HG02840 (cell line): Measurements from ENCODE around the gene CFAP46.

ENCODE experiments used
- ATAC-seq: cut with Tn5 transposase; IDR thresholded peaks from one replicate; pipeline ENCODE4 v1.9.1; 2021; ENCODE audit warnings: mild to moderate bottlenecking, moderate library complexity, moderate number of reproducible peaks; ENCODE audit not compliant: unreplicated experiment, low FRiP score

Gene CFAP46

DNA sequence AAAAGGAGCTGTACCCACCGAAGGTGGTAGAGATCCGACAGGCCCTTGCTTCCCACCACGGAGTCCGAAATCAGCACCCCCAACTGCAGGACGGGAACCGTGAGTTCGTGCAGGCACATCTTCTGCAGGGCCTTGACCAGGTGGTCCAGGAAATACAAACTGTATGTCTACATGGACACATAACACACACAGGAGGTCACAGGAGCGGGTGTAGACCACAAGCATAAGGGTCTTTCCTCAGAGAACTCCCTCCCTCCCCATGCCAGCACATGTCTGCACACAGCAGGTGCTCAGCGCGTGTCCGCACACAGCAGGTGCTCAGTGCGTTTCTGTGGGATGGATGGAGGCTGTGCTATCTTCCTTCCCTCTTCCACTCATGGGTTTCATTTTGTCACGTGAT, 69.7 kb downstream of the CFAP46 start:
- ATAC-seq = no peak

DNA sequence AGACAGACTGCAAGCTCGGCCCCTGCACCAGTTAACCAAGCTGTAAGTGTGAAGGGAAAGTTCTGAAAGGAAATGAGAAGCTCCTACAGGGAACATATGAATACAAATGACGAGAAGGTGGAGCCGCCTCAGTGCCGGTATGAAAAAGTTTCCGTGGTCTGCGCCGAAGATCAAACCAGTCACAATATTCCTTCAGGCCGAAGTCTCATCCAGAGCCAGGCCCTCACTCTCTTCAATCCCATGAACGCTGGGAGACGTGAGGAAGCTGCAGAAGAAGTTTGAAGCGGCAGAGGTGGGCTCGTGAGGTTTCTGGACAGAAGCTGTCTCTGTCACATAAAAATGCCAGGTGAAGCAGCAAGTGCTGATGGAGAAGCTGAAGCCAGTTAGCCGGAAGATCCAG, 71.9 kb downstream of the CFAP46 start:
- ATAC-seq = no peak

DNA sequence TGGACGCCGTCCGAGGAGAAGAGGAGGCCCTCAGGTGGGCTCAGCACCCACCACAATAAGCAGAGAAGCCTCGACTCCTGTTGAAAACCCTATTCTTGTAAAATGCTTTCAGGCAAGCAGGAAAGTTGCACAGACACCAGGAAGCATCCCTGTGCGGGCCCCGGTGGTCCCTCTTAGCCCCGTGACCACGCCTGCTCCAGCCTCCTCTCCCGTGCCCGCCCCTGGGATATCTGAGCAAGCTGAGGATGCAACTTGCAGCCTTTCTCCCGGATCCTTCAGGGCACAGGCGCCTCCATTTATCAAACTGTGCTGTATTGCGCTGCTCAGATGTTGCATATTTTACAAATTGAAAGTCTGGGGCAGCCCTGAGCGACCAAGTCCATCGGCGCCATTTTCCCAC, 72.7 kb downstream of the CFAP46 start:
- no peak for ATAC-seq

DNA sequence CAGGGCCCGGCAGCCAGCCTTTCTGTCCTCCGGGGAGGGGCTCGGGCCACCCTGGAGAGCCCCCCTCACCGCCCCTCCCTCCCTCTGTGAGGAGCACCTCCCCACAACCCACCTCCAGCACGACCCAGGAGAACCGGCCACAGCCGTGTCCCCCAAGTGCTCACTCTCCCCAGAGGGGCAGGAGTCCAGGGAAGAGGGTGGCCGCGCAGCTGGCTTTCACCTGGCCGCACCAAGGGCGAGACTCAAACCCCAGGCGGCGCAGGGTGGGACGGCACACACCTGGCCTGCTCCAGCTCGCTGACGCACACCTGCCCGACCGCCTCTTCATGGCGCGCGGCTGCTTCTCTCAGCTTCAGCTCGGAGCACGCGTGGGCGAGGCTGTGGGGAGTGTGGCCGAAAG, 73.4 kb downstream of the CFAP46 start:
- no peak for ATAC-seq

DNA sequence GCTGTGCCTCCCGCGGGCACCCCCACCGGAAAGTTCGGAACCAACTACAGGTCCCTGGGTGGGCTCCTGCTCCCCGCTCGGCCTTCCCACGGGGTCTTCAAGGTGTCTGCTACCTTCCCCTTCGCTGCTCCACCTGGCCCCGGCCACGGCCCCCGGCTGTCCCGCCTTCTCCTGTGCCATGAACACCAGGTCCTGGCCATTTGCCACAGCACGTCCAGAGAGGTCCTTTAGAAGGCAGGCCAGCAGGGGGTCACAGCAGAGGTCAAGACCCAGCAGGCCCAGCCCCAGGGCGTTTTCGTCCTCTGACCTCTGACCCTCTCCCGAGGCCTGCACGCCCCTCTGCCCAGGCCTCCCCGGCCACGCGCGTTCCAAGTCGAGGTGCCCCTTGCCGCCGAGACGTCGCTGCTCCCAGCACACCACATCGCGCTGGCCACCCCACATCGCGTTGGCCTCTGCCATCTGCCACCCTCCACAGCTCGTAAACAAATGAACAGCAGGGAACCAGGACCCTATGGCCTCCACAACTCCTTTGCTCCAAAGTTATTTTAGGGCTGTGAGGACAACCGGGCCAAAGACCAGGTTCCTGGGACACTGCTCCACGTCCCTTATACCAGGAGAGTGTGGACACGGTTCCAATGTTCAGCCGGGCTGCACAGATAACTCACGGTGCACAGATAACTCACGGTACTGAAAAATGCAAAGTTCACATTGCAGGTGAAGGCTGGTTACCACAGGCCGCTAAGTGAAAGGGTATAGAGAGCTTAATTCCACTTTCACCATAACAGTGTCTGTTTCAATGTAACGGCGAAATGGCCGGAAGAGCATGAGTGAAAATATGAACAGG, 74.3 kb downstream of the CFAP46 start:
- ATAC-seq = no peak

DNA sequence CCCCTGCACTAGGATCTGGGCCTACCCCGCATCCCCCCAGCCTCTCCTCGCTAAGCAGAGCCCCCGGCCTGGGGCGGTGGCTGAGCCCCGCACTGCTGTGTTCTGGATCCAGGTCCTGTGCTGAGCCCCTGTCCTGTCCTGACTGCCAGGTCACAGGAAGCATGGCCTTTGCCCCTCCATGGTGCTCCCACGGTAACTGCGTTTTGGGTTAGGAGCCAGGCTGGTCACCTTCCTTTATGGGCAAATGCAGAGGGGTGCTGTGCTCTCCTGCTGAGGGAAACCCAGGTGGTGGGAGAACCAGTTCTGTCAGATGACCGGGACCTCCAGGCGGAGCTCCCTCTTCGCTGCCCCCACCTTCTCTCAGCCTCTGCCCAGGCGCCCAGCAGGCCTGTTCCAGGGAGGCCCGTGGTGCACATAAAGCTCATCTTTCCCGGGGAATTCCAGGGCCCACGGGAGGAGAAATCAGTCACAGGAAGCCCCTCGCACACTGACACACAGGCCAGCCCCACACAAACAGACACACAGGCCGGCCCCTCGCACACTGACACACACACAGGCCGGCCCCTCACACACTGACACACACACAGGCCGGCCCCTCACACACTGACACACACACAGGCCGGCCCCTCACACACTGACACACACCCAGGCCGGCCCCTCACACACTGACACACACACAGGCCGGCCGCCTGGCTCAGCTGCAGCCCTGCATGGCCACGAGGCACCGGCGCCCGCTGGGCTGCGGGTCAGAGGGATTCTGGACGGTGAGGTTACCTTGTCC, 75.6 kb downstream of the CFAP46 start:
- no peak for ATAC-seq

DNA sequence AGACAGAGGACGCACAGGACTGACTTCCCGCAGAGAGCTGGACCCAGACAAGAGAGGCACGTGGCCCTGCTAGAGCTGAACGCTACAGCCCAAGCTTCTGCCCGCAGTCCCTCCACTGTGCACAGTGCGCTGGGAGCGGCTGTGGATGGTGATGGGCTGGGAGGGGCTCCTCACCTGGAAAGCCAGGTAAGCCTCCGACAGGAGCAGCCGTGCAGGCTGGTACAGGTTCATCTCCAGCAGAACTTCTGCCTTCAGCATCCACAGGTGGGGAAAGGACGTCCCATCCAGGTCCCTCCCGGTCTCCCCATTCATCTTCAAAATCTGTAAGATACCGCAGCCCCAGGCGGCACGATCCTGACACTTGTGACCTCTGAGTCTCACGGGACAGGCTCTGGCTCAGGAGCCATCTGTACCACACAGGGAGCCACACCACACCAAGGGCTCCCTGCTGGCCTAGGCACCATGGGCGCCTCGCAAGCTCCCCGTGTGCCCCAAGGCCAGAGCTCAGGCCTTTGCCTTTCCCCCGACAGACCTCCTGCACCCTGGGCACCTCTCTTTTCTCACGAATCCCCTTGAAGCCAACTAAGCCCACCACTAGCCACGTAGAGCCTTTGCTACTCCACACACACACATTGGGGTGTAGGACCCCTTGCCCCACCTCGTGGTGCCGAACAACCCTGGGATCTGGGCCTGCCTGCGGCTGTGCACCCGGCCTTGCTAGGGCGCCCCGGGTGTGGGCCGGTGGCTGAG, 76.3 kb downstream of the CFAP46 start:
- ATAC-seq = no peak

GRCh38 chr10:132865171-132865631, 77.2 kb downstream of the CFAP46 start:
- ATAC-seq = no peak

- no peak for ATAC-seq
Observed at GRCh38 chr10:132862485-132863420, 79.6 kb downstream of the CFAP46 start.

GRCh38 chr10:132861884-132862461, 80.4 kb downstream of the CFAP46 start:
- ATAC-seq = no peak

GRCh38 chr10:132861116-132861691, 81.2 kb downstream of the CFAP46 start:
- no peak for ATAC-seq

DNA sequence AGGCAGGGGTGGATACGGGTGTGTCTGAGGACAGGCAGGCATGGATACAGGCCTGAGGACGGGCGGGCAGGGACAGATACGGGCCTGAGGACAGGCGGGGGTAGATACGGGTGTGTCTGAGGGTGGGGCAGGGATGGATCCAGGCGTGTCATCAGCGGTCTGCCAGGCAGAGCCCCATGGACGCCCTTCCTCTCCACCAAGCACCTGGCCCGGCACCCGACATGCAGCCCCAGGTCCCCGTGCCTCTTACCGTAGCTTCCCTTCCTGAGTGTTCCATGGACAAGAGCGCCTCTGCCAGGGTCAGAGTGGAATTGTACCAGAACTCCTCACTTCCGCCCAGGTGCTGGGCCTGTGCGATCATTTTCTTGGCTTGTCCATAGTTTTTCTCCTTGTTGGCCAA, 81.8 kb downstream of the CFAP46 start:
- no peak for ATAC-seq

- no peak for ATAC-seq
Observed at GRCh38 chr10:132859084-132859855, 83.1 kb downstream of the CFAP46 start.

- ATAC-seq = no peak
Observed at GRCh38 chr10:132858121-132859081, 84.0 kb downstream of the CFAP46 start.

- ATAC-seq = no peak
Observed at GRCh38 chr10:132856869-132857524, 85.4 kb downstream of the CFAP46 start.

DNA sequence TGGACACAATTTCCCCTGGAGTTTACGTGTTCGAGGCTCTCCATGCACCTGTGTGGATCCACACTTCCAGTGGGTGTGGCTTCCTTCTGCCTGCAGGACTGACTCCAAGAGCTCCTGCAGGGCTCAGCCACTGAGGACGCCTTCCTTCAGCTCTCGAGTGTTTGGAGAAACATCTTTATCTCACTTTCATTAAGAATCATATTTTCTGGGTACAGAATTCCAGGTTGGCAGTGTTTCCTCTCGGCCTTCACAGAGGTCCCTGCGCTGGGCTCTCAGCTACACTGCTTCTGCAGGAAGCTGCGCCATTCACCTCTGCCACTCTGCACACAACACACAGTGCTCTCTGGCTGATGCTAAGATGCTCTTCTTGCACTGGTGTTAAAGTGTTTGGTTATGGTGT, 86.5 kb downstream of the CFAP46 start:
- ATAC-seq = no peak

GRCh38 chr10:132851451-132851850, 90.9 kb downstream of the CFAP46 start:
- no peak for ATAC-seq
